GM12891 (cell line): ENCODE measurements around the gene DHTKD1.

Experiments used
- POLR2A ChIP-seq: IDR thresholded peaks from 2 replicates; pipeline ENCODE4 v1.6.1; 2011; ENCODE audit warnings: low read depth, low read length, control low read depth
- POLR2AphosphoS5 ChIP-seq: IDR thresholded peaks from 2 replicates; pipeline ENCODE4 v1.6.1; 2011; ENCODE audit warnings: low read depth, low read length, control low read depth
- SPI1 ChIP-seq: IDR thresholded peaks from 2 replicates; pipeline ENCODE4 v1.6.1; 2011; ENCODE audit warnings: low read depth, low read length, control low read depth
- TAF1 ChIP-seq: IDR thresholded peaks from 2 replicates; pipeline ENCODE4 v1.6.1; 2011; ENCODE audit warnings: low read depth, low read length, control low read depth

GRCh38 chr10:12081470-12081869 lies 12.7 kb downstream of the DHTKD1 start:
- TF ChIP-seq POLR2AphosphoS5: no peak
- no peak for TF ChIP-seq TAF1
- TF ChIP-seq POLR2A: no peak
- no peak for TF ChIP-seq SPI1
